T-helper 2 cell (primary cell): Measurements from ENCODE around the gene PITPNM1.
"Not testable (repeated sequence)": the region's sequence is repeated elsewhere in the genome, so short reads cannot be mapped to it uniquely, and the experiment has no call there.

Experiments used
- DNase-seq, 5 experiments: peaks; one replicate each; pipeline versions ENCODE4 v3.0.0 to v3.0.0-alpha.2; 2012 to 2022
- total RNA-seq, 2 donors: gene quantifications; one replicate each; lab custom pipeline; 2026; lab: John Stamatoyannopoulos, UW

PITPNM1 gene
- 112 to 114 reads per million in 2 donors for total RNA-seq

DNA sequence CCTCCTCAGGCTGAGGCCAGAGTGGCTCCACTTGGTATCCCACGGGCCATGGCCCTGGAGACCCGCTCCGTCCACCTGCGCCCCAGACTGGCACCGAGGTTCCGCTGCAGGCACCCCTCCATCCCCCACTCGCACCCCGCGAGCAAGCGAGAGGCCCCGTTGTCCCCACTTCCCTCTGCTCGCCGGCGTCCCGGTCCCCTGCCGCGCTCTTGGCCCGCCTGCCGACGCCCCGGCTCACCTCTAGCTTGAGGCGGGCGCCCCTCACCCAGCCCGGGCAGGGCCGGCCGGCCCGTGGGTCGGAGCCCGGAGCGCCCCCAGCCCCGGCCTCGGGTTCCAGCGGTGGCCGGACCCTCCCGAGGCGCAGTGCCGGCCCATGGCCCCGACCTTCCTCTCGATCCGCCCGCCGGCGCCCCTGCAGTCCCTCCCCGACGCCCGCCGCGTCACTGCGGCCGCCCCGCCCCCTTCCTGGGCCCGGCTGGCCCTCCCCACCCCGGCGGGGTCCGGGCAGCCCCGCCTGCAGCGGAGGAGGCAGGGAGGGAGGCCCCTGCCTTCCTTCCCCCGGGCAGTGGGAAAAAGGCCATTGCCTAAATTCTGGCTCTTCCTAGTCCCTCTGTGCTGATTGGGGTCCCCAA is at the start of gene PITPNM1:
TSS of gene PITPNM1 (minus strand) at position 414 of the 632 bp plus-strand sequence. CDS start 1,183 bp downstream, outside the sequence.
- DNase-seq = peak; percentile 56 to 79 (median 63)

DNA sequence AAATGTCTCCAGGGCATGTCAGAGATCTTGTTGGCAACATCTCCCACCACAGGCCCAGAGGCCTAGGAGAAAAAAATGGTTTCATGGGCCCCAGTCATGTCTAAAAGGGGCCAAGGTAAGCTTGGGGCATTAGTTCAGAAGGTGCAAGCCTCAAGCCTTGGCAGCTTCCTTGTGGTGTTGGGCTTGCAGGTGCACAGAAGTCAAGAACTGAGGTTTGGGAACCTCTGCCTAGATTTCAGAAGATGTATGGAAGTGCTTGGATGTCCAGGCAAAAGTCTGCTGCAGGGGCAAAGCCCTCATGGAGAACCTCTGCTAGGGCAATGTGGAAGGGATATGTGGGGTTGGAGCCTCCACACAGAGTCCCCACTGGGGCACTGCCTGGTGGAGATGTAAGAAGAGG is 46.5 kb upstream of the PITPNM1 start:
- not testable (repeated sequence) for DNase-seq

DNA sequence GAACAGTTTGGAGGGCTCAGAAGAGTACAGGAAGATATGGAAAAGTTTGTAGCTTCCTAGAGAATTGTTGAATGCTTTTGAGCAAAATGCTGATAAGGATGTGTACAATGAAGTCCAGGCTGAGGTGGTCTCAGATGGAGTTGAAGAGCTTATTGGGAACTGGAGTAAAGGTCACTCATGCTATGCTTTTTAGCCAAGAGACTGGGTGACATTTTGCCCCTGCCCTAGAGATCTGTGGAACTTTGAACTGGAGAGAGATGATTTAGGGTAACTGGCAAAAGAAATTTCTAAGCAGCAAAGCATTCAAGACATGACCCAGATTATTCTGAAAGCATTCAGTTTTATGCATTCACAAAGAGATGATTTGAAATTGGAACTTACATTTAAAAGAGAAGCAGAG is 46.0 kb upstream of the PITPNM1 start:
- DNase-seq = no peak

DNA sequence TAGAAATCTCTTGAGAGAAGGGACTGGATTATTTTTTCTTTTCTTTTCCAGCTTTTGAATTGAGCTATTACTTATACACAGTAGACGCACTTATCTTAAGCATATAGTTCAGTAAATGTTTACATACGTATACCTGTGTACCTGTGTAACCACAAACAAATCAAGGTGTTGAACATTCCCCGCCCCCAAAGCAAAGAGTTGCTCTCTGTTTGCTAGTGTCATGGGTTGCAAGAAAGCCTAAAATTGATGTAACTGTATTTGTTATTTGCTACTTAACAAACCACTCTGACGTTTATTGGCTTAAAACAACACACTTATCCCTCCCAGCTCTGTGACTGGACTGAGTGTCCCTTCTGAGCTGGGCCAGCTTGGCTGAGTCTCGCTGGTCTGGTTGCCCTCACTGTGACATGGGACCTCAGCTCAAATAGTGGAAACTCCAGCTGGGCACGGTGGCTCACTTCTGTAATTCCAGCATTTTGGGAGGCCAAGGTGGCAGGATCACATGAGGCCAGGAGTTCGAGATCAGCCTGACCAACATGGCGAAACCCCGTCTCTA is 43.5 kb upstream of the PITPNM1 start:
- no peak for DNase-seq

DNA sequence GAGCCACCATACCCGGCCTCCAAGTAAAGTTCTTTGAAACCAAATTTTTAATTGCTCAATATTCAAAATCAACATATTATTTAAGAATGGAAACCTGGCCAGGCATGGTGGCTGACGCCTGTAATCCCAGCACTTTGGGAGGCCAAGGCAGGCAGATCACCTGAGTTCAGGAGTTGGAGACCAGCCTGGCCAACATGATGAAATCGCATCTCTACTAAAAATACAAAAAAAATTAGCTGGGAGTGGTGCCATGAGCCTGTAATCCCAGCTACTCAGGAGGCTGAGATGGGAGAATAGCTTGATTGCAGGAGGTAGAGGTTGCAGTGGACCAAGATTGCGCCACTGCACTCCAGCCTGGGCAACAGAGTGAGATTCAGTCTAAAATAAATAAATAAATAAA is 42.9 kb upstream of the PITPNM1 start:
- DNase-seq = not testable (repeated sequence)

DNA sequence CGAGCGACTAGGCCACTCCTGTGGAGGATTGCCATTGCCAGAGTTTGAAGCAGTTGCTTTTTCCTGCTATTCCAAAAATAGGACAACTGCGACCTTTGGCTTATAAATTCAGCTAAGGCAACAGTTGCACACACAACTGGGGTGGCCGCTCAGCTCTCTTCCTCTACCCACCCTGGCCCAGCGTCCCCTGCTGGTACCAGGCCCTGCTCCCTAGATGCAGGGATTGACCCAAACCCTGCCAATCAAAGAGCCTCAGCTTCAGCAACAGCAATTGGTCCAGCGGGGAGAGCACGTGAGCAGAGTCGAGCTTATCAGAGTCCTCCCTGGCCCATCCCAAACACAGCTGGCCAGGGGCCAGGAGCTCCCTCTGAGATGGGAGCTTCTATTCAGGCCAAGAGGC is 40.1 kb upstream of the PITPNM1 start:
- no peak for DNase-seq

DNA sequence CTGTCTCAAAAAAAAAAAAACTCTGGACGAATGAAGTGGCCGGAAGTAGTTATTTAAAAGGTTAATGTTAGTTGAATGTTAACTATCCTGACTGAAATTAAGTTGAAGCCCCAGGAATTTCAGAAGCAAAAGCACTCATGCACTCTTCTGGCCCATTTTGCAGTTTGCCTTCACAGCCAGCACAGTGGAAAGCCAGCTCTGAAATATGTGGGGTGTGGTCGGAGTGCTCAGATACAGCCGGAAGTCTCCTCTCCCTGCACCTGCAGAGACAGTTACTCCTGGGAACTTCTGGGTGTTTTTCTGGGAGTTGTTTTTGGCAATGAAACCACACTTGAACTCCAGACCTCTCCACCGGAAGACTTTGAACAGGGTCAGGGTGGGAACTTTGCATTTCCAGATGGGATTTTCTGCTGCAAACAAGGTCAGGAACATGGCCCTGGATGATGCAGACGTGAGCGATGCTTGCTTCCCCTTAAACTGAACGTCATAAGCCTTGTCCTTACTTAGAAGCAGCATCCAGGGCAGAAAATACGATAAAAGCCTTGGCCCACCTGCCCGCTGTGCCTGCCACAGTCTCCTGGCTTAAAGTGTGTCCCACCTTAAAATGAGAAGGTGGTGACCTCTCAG is 39.6 kb upstream of the PITPNM1 start:
- no peak for DNase-seq

DNA sequence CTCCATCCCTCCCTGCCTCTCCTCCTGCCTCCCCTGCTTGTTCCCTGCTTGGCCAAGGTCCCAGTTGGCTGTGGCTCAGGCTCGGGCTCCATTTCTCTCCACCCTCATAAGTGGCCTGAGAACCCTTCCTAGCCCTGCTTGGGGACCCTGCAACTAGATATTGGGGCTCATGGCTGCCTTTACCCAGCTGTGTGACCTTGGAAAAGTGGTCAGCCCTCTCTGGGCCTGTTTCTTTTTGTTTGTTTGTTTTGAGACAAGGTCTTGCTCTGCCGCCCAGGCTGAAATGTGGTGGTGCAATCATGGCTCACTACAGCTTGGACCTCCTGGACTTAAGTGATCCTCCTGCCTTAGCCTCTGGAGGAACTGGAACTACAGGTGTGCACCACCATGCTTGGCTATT is 38.4 kb upstream of the PITPNM1 start:
- DNase-seq = no peak

DNA sequence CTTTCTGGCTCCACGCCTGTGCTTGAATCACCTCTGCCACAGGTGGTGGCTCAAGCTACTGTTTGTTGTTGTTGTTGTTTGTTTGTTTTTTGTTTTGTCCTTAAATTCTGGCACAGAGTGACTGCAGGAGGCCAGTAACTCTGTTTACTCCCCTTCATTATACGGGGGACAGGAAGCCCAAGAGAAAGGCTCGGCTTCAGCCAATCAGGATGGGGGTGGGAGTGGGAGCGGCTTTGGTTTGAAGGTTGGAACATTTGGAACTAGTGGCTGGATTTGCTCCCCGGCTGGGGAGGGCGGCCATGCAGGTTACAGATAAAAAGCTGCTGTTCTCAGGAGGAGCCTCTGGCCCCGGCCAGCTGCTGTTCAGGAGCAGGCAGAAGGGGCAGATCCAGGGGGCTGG is 37.8 kb upstream of the PITPNM1 start:
- DNase-seq = no peak

DNA sequence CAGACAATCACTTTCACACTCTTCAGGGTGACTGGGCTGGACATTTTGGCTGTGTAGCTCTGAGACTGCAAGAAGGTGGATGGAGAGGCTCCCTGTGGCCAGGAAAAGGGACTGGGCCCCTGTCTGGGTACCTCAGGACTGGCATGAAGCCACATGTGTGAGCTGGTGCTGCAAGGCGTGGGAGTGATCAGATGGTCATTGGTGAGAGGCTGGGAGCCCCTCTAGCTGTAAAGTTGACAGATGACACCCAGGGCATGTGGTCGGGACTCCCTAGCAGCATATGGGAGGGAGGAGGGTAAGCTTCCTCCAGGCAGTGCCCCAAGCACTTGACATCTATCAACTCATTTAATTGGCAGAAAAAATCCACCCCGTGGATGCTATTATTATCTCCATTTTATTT is 37.0 kb upstream of the PITPNM1 start:
- no peak for DNase-seq

DNA sequence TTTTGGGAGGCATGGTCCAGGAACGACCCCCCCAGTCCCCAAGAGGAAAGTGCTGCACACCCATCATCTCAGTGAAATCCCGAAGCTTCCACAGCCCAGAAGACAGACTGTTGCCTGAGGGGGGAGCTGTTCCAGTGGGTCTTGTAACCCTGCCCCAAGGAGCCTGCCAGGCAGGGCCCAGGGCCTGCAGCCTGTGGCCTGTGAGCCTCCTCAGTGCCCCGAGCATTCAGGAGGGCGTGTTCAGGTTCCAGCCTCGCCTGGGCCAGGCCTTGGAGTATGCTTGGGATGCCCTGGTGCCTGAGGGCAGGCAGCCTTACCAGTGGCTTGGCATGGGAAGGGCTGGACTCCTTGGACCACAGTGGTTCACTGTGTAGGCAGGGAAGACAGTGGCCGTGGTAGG is 36.0 kb upstream of the PITPNM1 start:
- DNase-seq = no peak

DNA sequence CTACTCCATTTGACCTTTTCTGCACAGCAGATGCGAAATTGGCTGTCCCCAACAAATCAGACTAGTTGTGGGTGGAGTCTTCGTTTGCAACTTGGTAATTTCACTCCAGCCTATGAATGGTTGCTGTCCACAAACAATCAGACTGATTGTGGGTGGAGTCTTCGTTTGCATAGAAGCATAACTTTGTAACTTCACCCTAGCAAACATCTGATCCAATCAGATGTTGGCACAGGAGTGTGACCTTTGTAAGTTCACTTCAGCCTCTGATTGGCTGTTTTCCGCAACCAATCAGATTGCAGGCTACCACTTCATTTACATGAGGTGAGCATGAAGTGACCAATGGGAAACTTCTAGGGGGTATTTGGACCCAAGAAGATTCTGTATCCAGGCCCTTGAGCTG is 34.4 kb upstream of the PITPNM1 start:
- peak in 1 of 5 experiments; percentile 28 for DNase-seq

DNA sequence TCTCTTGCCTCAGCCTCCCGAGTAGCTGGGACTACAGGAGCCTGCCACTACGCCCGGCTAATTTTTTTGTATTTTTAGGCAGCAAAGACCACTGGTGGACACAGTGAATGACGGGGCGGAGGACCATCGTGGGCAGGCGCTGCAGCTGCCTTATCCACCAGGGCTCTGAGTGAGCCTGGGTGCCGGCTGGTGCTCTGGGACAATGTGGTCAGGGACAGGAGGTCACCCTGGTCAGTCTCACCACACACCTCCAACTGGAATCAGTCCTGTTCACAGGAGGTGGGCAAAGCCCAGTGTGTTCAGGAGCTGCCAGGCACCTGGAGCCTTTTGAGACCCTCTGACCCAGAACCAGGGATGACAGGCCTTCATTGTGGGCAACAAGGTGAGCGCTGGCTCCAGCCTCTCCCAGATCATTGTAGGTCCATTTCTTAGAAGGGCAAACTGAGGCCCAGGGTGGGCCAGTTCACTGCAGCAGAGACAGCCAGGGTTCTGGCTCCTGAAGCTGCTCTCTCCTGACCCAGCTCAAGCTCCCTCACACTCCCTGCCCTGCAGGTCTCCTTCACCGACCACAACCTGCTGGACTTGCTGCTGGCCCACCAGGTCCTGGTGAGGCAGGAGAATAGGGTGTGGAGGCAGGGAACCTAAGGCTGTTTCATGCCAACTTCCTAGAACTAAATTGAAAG is 33.8 kb upstream of the PITPNM1 start:
- no peak for DNase-seq

DNA sequence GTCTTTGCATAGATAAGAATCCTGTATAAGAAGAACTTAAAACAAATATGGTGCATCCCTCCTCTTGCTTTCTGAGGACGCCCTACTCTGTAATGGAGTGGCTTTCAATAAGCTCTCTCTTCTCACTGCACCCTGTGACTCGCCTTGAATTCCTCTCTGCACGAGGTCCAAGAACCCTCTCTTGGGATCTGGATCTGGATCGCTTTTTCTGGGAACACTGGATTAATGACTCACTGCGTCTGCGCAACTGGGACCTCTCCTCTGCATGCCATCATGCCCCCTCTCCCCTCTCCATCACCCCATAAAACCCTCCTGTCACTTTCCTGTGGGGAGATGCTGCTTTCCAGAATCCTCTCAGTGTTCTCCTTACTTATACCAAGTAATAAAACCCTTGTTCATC is 33.1 kb upstream of the PITPNM1 start:
- no peak for DNase-seq

DNA sequence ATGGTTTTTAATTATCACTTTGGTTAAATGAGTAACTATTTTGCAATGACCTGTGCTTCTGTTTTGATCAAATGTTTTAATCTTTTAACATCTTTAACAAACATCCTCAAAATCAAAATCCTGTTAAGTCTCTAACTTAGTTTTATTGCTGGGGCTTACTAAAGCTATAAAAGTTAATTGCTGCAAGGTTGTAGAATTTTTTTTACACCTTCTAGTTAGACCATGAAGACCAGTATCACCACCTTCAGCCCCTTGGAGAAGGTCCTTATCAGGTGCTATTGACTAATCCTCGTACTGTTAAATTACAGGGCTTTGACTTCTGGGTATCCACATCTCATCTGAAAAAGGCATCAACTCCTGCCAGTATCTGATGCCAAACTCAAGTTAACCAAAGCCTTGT is 30.4 kb upstream of the PITPNM1 start:
- no peak for DNase-seq

DNA sequence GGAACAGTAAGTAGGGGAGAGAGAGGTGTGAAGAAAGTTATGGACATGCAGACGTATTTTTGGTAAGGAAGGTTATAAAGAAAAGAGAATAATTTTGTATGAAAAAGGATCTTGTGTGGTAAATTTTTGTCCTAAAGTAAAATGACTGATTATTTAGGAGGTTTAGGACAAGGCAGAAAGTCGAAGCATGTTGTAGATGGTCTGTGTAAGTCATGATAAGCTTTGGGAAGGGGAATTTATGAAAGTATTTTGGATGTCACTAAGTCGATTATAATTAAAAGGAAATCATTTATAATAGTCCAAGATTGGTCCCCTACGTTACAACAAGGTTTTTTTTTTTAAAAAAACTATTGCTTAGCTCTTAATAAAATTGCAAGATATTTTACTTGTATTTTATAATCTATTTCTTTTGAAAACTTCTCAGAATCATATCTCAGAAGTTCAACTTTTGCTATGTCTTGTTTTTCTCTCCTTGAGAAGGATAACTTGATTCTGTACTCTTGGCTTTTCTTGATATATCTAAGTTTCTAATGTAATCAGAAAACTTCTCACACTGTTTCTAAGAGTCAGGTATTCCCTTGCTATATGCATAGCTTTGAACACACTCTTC is 29.0 kb upstream of the PITPNM1 start:
- DNase-seq = no peak

DNA sequence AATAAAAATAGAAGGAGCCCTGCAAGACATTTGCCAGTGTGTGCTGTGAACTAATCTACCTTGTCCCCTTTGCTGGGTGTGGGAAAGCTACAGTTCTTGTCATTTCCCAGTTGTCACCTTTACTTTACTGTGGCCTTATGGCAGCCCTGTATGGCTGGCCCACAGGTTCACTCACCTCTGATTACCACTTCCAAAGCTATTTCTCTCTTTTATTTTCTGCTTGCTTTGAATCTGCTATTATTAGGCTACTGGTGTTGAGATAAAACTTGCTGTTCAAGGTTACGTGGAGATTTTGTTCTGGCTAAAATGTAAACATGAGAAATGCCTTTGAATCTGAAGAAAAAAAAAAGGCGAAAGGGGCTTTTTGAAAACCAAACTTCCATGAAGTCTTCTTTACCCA is 27.7 kb upstream of the PITPNM1 start:
- no peak for DNase-seq

DNA sequence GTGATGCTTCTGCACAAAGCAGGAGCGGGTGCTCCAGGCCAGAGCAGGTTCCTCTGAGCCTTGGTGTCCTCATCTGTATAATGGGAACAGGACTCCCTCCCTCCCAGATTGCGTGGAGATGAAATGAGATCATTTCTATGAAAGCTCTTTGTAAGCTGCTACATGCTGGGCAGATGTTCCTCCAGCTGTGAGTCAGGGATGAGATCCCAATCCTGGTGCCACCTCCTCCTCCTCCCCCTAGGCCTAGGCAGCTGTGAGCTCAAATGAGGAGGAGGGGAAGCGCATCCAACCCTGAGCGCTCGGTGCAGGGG is 25.1 kb upstream of the PITPNM1 start:
- DNase-seq = no peak

DNA sequence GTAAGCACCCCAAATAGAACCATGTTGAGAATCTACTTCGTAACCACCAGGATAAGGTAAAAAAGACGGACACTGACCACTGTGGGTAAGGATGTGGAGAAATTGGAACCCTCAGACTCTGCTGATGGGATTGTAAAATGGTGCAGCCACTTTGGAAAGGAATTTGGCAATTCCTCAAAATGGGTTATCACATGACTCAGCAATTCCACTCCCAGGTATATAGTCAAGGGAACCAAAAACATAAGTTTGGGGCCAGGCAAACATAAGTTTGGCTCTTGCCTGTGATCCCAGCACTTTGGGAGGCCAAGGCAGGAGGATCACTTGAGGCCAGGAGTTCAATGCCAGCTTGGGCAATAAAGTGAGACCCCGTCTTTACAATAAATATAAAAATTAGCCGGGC is 23.2 kb upstream of the PITPNM1 start:
- no peak for DNase-seq

DNA sequence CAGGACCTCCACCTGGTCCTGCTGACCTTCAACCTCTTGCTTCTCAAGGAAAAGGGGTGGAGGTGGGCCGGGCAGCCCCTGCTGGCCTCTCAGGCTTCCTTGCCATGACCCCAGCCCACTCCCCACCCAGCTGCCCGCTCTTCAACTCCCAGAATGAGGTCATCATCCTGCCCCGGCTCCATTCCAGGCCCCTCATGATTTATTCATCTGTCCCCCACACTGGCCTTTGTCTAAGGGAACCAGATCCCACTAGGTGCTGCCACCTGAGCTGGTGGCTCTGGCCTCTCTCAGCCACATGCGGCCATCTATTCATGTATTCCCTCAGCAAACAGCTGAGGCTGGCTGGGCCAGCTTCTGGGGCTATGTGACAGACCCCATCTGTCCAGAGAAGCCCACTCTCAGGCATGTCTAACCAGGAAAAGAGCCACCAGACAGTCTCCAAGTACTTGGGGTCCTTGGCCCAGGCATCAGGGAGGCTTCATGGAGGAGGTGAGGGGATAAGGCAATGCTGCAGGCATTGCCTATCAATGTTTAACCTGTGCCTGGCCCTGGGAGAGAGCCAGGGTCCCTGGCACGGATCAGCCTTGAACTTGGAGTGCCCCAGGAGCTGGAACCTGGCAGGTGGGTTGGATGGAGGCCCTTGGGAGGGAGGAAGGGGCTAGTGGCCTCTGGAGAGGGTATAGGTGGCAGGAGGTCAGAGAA is 20.3 kb upstream of the PITPNM1 start:
- no peak for DNase-seq

DNA sequence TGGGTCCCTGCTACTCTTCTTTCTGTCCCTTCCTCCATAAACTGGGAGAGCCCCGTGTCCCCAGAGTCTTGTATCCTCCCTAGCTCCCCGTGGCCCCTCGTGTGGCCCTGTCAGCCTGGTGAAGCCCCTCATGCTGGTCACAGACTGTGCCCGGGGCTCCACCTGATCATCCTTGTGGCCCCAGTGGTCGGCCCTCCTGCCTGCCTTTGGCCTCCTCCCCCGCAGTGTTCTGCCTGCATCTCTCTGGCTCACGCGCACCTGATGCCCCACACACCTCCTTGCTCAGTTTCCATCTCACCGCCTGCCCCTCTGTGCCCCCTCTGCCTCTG is 19.3 kb upstream of the PITPNM1 start:
- DNase-seq = no peak

DNA sequence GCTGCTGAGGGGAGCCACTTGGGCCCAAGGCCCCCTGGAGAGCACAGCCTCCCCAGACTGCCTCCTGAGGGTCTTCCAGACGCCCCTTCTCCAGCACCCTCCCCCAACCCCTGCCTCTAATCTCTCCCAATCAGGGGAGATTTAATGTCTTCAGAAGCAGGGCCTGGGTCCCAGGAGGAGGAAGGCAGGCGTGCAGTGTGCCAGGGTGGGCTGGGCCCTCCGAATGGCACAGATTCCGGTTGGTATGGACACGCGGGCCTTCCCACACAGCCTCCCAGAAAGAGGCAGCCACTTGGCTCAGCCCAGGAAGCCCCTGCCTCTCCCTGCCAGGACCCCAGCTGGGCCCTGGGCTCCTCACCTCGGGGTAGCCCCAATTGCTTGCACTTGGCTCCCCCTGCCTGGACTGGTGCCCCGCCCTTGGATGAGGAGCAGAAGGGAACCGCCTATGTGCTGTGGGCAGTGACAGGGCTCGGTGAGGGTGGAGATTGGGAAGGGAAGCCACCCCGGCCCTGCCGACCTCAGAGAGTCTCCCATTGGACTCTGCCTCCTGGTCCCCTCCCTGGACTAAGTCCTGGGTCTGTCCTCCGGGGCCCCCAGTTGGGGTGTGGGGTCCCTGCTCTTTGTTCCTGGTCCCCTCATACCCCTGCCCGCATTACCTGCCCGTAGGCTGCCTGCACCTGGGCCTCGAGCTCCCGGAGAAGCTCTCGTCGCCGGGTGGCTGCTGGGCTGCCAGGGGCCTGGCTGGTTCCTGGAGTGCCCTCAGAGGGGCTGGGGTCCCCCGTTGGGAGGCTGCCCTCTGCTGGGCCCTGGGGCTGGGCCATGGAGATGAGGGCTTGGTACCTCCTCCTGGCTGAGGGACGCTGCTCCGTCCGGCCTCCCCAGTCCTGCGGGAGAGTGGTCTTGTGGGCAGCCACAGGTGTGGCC is 18.7 kb upstream of the PITPNM1 start:
- no peak for DNase-seq
